ENCODE results near the gene FXYD4.
A peak's percentile ranks its signal among the peaks of the same experiment; 100 is the strongest.

DNA sequence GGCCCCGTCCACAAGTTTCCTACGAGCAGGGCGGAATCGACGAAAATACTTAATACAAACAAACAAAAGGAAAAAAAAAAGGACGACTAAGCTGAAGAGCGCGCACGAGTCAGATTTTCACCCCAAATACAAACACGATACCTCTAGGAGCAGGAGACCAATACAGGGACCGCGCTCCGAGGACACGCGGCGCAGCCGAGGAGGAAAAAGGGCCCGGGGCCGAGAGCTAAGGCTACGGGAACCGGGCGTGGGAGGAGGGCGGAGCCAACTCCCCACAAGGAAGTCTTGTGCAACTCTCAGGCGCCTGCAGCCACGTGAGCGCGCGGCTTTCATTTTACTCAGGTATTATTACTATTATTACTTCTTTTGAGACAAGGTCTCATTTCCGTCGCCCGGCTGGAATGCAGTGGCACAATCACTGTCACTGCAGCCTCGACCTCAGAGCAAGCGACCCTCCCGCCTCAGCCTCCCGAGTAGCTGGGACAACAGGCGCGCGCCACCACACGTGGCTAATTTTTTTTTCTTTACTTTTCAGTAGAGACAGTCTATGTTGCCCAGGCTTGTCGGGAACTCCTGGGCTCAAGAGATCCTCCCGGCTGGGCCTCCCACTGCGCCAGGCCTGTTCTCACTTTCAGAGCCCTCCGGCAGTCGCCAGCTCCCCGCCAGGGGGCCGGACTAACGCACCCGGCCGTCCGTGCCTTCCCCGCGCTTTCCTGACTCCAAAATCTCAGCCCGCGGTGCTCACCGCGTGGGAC lies 36.3 kb downstream of the FXYD4 start:
- TF ChIP-seq, protein P1, sequence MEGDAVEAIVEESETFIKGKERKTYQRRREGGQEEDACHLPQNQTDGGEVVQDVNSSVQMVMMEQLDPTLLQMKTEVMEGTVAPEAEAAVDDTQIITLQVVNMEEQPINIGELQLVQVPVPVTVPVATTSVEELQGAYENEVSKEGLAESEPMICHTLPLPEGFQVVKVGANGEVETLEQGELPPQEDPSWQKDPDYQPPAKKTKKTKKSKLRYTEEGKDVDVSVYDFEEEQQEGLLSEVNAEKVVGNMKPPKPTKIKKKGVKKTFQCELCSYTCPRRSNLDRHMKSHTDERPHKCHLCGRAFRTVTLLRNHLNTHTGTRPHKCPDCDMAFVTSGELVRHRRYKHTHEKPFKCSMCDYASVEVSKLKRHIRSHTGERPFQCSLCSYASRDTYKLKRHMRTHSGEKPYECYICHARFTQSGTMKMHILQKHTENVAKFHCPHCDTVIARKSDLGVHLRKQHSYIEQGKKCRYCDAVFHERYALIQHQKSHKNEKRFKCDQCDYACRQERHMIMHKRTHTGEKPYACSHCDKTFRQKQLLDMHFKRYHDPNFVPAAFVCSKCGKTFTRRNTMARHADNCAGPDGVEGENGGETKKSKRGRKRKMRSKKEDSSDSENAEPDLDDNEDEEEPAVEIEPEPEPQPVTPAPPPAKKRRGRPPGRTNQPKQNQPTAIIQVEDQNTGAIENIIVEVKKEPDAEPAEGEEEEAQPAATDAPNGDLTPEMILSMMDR (IDR thresholded peaks at IDR 0.05), result peak in 8 of 12 donors; percentile 16 to 47 (median 35)
- no peak for TF ChIP-seq POLR2A (IDR thresholded peaks at IDR 0.05)
